ENCODE results near the gene UPK1B.

- TF ChIP-seq CTCF (IDR thresholded peaks at IDR 0.05; ENCODE audit: low read depth, low read length) (no peak), EZH2phosphoT487 (IDR thresholded peaks at IDR 0.05; ENCODE audit: low read depth) (no peak)
Observed at GRCh38 chr3:119207512-119207875, 34.1 kb downstream of the UPK1B start.

All from OCI-LY3 (cell line).